ENCODE measurements around the gene POLA2. TPM values are rescaled to one million over a fixed set of nuclear protein-coding genes. Genes with fewer than 3 reads are reported as not detected.

Gene POLA2
- total RNA-seq, 1 experiment from 2014 or later, result 25.3 TPM

GRCh38 chr11:65325435-65325834 is 63.7 kb downstream of the POLA2 start:
- ChIA-PET CTCF (interaction anchor here (1.0 to 2.0 kb wide), 3 partner anchors 9 to 50 kb away, joined by 3 to 11 read pairs (median 5); no protein-coding TSS in a partner anchor), POLR2A (interaction anchor here (0.8 kb wide), 1 partner anchor 50 kb away, joined by 10 read pairs; no protein-coding TSS in a partner anchor)
- intact Hi-C loops (cut with micrococcal nuclease; ENCODE audit: unreplicated experiment), result no loop called here
- peaks cover 7% of the 10 kb centered on the region for H3K4me1 Mint-ChIP-seq (ENCODE audit: low read depth, unreplicated experiment)
- TF ChIP-seq CTCF (IDR thresholded peaks at IDR 0.05; ENCODE audit: insufficient read depth in 1 of 2, low read depth in 1 of 2, low read length in 1 of 2, severe bottlenecking in 1 of 2, unreplicated experiment in 1 of 2), result no peak
- no peak overlapping the region for H3K4me3 Mint-ChIP-seq (ENCODE audit: unreplicated experiment)
- no peak for DNase-seq
- Histone ChIP-seq H3K9me3 (no peaks in the 10 kb centered on the region), H3K27me3 (replicated peaks; ENCODE audit: control insufficient read depth, insufficient read depth, low read length) (no peaks in the 10 kb centered on the region), H3K36me3 (ENCODE audit: control insufficient read depth, insufficient read depth, low read length) (peaks cover 4% of the 10 kb centered on the region), H3K4me3 (ENCODE audit: low read depth, low read length) (no peak overlapping the region), H3K4me1 (peaks cover 9% of the 10 kb centered on the region; the same call in 1 of the 2 replicates)
- BruUV-seq (replicated peaks), result TSS peak; percentile 1
- no peaks in the 10 kb centered on the region for H3K9me3 Mint-ChIP-seq (ENCODE audit: unreplicated experiment)
- H3K36me3 Mint-ChIP-seq (ENCODE audit: insufficient read depth, unreplicated experiment), result peaks cover 80% of the 10 kb centered on the region
- H3K27ac Mint-ChIP-seq (ENCODE audit: unreplicated experiment), result peak overlapping the region; percentile 42
- no peaks in the 10 kb centered on the region for H3K27me3 Mint-ChIP-seq (ENCODE audit: insufficient read depth, unreplicated experiment)

GRCh38 chr11:65327021-65327420 is 65.3 kb downstream of the POLA2 start:
- Histone ChIP-seq H3K27me3 (replicated peaks; ENCODE audit: control insufficient read depth, insufficient read depth, low read length) (no peaks in the 10 kb centered on the region), H3K9me3 (no peaks in the 10 kb centered on the region), H3K4me1 (peaks cover 9% of the 10 kb centered on the region; the same call in 1 of the 2 replicates), H3K4me3 (ENCODE audit: low read depth, low read length) (no peak overlapping the region), H3K36me3 (ENCODE audit: control insufficient read depth, insufficient read depth, low read length) (no peaks in the 10 kb centered on the region; the same call in 1 of the 2 replicates)
- no peak for TF ChIP-seq CTCF (IDR thresholded peaks at IDR 0.05; ENCODE audit: insufficient read depth in 1 of 2, low read depth in 1 of 2, low read length in 1 of 2, severe bottlenecking in 1 of 2, unreplicated experiment in 1 of 2)
- H3K27me3 Mint-ChIP-seq (ENCODE audit: insufficient read depth, unreplicated experiment), result no peaks in the 10 kb centered on the region
- H3K36me3 Mint-ChIP-seq (ENCODE audit: insufficient read depth, unreplicated experiment), result peaks cover 64% of the 10 kb centered on the region
- no peak overlapping the region for H3K27ac Mint-ChIP-seq (ENCODE audit: unreplicated experiment)
- ChIA-PET CTCF (interaction anchor here (0.7 to 4.6 kb wide), 4 partner anchors 11 to 676 kb away, joined by 3 to 148 read pairs (median 4); no protein-coding TSS in a partner anchor), POLR2A (interaction anchor here (0.7 to 1.1 kb wide), 2 partner anchors 52 kb away, joined by 3 to 5 read pairs; no protein-coding TSS in a partner anchor)
- intact Hi-C loops (cut with micrococcal nuclease; ENCODE audit: unreplicated experiment), result no loop called here
- H3K4me1 Mint-ChIP-seq (ENCODE audit: low read depth, unreplicated experiment), result peaks cover 7% of the 10 kb centered on the region
- no TSS peak for BruUV-seq (replicated peaks)
- H3K4me3 Mint-ChIP-seq (ENCODE audit: unreplicated experiment), result no peak overlapping the region
- no peaks in the 10 kb centered on the region for H3K9me3 Mint-ChIP-seq (ENCODE audit: unreplicated experiment)
- no peak for DNase-seq

- ChIA-PET CTCF (interaction anchor here (0.6 to 4.6 kb wide), 12 partner anchors 13 to 139 kb away, joined by 3 to 148 read pairs (median 7); partner anchors contain the start of genes CDC42EP2 and POLA2), POLR2A (interaction anchor here (0.7 to 3.3 kb wide), 2 partner anchors 20 to 54 kb away, joined by 3 to 32 read pairs; no protein-coding TSS in a partner anchor)
- Mint-ChIP-seq H3K36me3 (ENCODE audit: insufficient read depth, unreplicated experiment) (peaks cover 51% of the 10 kb centered on the region), H3K4me3 (ENCODE audit: unreplicated experiment) (no peak overlapping the region), H3K9me3 (ENCODE audit: unreplicated experiment) (no peaks in the 10 kb centered on the region), H3K4me1 (ENCODE audit: low read depth, unreplicated experiment) (peaks cover 3% of the 10 kb centered on the region), H3K27me3 (ENCODE audit: insufficient read depth, unreplicated experiment) (no peaks in the 10 kb centered on the region), H3K27ac (ENCODE audit: unreplicated experiment) (peak overlapping the region; percentile 3)
- no peak overlapping the region for H3K4me3 ChIP-seq (ENCODE audit: low read depth, low read length)
- no TSS peak for BruUV-seq (replicated peaks)
- peaks cover 9% of the 10 kb centered on the region; the same call in 1 of the 2 replicates for H3K4me1 ChIP-seq
- no peak for DNase-seq
- no peaks in the 10 kb centered on the region for H3K36me3 ChIP-seq (ENCODE audit: control insufficient read depth, insufficient read depth, low read length)
- no peak for TF ChIP-seq CTCF (IDR thresholded peaks at IDR 0.05; ENCODE audit: insufficient read depth in 1 of 2, low read depth in 1 of 2, low read length in 1 of 2, severe bottlenecking in 1 of 2, unreplicated experiment in 1 of 2)
- no peaks in the 10 kb centered on the region for H3K27me3 ChIP-seq (replicated peaks; ENCODE audit: control insufficient read depth, insufficient read depth, low read length)
- intact Hi-C loops (cut with micrococcal nuclease; ENCODE audit: unreplicated experiment), result no loop called here
- H3K9me3 ChIP-seq, result no peaks in the 10 kb centered on the region
Measured at GRCh38 chr11:65329478-65329877, 67.7 kb downstream of the POLA2 start.
